ENCODE data around the gene PLCB4.

- TF ChIP-seq CTCF (conservative IDR thresholded peaks at IDR 0.05; ENCODE audit: low read length) (no peak), EZH2phosphoT487 (IDR thresholded peaks at IDR 0.05; ENCODE audit: borderline replicate concordance) (no peak)
Observed at GRCh38 chr20:9154464-9155024, 85.7 kb downstream of the PLCB4 start.
